Fibroblast of lung (primary cell): ENCODE data around the gene KCND3. TPM values are rescaled to one million over a fixed set of nuclear protein-coding genes. Genes with fewer than 3 reads are reported as not detected.
"Not testable (repeated sequence)": the region's sequence is repeated elsewhere in the genome, so short reads cannot be mapped to it uniquely, and the experiment has no call there.

Experiments used
- DNase-seq, 2 donors: peaks; one replicate each; pipeline versions ENCODE4 v3.0.0 to v3.0.0-alpha.2; 2010; ENCODE audit warnings: low read depth in 2 of 2
- H2AFZ ChIP-seq: 2 replicates; pipeline ENCODE4 v1.5.1; 2012; ENCODE audit warnings: low read length, control low read depth, inconsistent platforms
- H3K27ac ChIP-seq: 2 replicates; pipeline ENCODE4 v1.5.1; 2011; ENCODE audit warnings: low read length, control low read depth; ENCODE audit not compliant: insufficient read depth
- H3K27me3 ChIP-seq: 2 replicates; pipeline ENCODE4 v1.5.1; 2011; ENCODE audit warnings: mild to moderate bottlenecking, low read length; ENCODE audit not compliant: control insufficient read depth, insufficient read depth
- H3K36me3 ChIP-seq: 2 replicates; pipeline ENCODE4 v1.5.1; 2011; ENCODE audit warnings: low read length; ENCODE audit not compliant: control insufficient read depth, insufficient read depth
- H3K4me1 ChIP-seq: 2 replicates; pipeline ENCODE4 v1.5.1; 2011; ENCODE audit warnings: low read length; ENCODE audit not compliant: control insufficient read depth, insufficient read depth; ENCODE audit errors: extremely low read depth
- H3K4me2 ChIP-seq: 2 replicates; pipeline ENCODE4 v1.5.1; 2011; ENCODE audit warnings: low read length, control low read depth; ENCODE audit not compliant: insufficient read depth; ENCODE audit errors: extremely low read depth
- H3K4me3 ChIP-seq, 4 experiments: fragments of 200-600 bp in 1 of 4; sonication (generic) in 1 of 4; replicated peaks in 1 of 4; 2 replicates each; pipeline ENCODE4 v1.5.1; 2011 to 2016; ENCODE audit warnings: low read length in 4 of 4, low read depth in 3 of 4, mild to moderate bottlenecking in 3 of 4, control low read depth in 2 of 4, inconsistent platforms in 1 of 4, mixed read lengths in 1 of 4; ENCODE audit not compliant: insufficient read depth in 1 of 4; ENCODE audit errors: control extremely low read depth in 1 of 4
- H3K79me2 ChIP-seq: 2 replicates; pipeline ENCODE4 v1.5.1; 2012; ENCODE audit warnings: mild to moderate bottlenecking, low read length, inconsistent platforms; ENCODE audit not compliant: control insufficient read depth, insufficient read depth
- H3K9ac ChIP-seq: 2 replicates; pipeline ENCODE4 v1.5.1; 2011; ENCODE audit warnings: mild to moderate bottlenecking, low read length, control low read depth; ENCODE audit not compliant: insufficient read depth
- H3K9me3 ChIP-seq: 2 replicates; pipeline ENCODE4 v1.5.1; 2012; ENCODE audit warnings: low read depth, low read length; ENCODE audit not compliant: control insufficient read depth, insufficient read depth
- H4K20me1 ChIP-seq: 2 replicates; pipeline ENCODE4 v1.5.1; 2011; ENCODE audit warnings: low read length; ENCODE audit not compliant: control insufficient read depth, insufficient read depth; ENCODE audit errors: extremely low read depth
- CTCF ChIP-seq, 2 donors: IDR thresholded peaks in 1 of 2; conservative IDR thresholded peaks in 1 of 2; 1 replicate in 1 of 2; 2 replicates in 1 of 2; pipeline ENCODE4 v1.5.1; 2011 to 2012; ENCODE audit warnings: low read length in 2 of 2, control low read depth in 1 of 2, inconsistent platforms in 1 of 2, low read depth in 1 of 2, mild to moderate bottlenecking in 1 of 2
- EZH2 ChIP-seq: IDR thresholded peaks from 2 replicates; pipeline ENCODE4 v1.5.1; 2012; ENCODE audit warnings: low read length, control low read depth, mild to moderate bottlenecking; ENCODE audit errors: missing control alignments
- polyA plus RNA-seq, 2 donors: library from polyadenylated mRNA; depleted of rRNA in 1 of 2; stranded (reverse) in 1 of 2; unstranded in 1 of 2; fragments of >200 nt; gene quantifications; 2 replicates each; pipeline ENCODE4 v1.2.1, GENCODE V29; 2011 to 2012; ENCODE audit warnings: missing spikeins in 1 of 2
- total RNA-seq: library from RNA; depleted of rRNA; stranded (reverse); fragments of >200 nt; gene quantifications from 2 replicates; pipeline ENCODE4 v1.2.1, GENCODE V29; 2014

KCND3 gene
- total and polyA plus RNA-seq, 2 donors (not counting 1 experiment from before 2014, with no cell fraction given), result 0.66 to 9.3 TPM

DNA sequence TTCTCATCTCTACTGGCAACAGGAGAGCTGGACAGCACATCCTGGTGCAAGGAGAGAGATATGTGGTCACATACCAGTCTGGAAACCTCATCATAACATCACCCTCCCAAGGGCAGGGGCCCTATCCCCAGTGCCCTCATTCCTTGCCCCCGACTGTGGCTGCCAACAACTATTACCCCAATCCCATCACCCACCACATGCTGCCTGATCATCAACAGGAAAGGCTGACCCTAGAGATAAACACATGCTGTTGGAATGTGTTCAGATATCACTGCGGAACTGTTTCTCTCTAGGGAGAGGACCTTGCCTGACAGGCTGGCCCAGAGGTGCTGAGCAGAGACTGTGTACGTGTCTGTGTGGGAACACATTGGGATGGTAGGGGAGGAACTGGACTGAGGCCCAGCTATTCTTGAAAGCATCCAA is 245.8 kb downstream of the KCND3 start:
- H3K4me3 ChIP-seq, result no peak overlapping the region
- peaks cover 1% of the 10 kb centered on the region for H3K79me2 ChIP-seq
- peaks cover 11% of the 10 kb centered on the region for H3K4me1 ChIP-seq
- H2AFZ ChIP-seq, result no peak overlapping the region
- H3K4me2 ChIP-seq, result peak overlapping the region; percentile 39
- H3K27me3 ChIP-seq, result no peaks in the 10 kb centered on the region
- peak overlapping the region; percentile 60 for H3K9ac ChIP-seq
- no peaks in the 10 kb centered on the region for H3K9me3 ChIP-seq
- peak; percentile 35 to 36 for DNase-seq
- TF ChIP-seq CTCF (conservative IDR thresholded peaks at IDR 0.05 in 1 of 2, IDR thresholded peaks at IDR 0.05 in 1 of 2; ENCODE audit: low read depth in 1 of 2, low read length in 2 of 2) (no peak), EZH2 (no peak)
- no peaks in the 10 kb centered on the region for H4K20me1 ChIP-seq
- no peaks in the 10 kb centered on the region for H3K36me3 ChIP-seq
- H3K27ac ChIP-seq, result peak overlapping the region; percentile 89

GRCh38 chr1:111742938-111743549 is 246.4 kb downstream of the KCND3 start:
- TF ChIP-seq EZH2 (no peak), CTCF (conservative IDR thresholded peaks at IDR 0.05 in 1 of 2, IDR thresholded peaks at IDR 0.05 in 1 of 2; ENCODE audit: low read depth in 1 of 2, low read length in 2 of 2) (no peak)
- H3K9me3 ChIP-seq, result no peaks in the 10 kb centered on the region
- H3K27me3 ChIP-seq, result no peaks in the 10 kb centered on the region
- H3K36me3 ChIP-seq, result no peaks in the 10 kb centered on the region
- peak overlapping the region; percentile 39 for H3K4me2 ChIP-seq
- peak overlapping the region; percentile 89 for H3K27ac ChIP-seq
- no peaks in the 10 kb centered on the region for H4K20me1 ChIP-seq
- peaks cover 12% of the 10 kb centered on the region for H3K4me1 ChIP-seq
- peak in 1 of 2 donors; percentile 29 for DNase-seq
- H3K9ac ChIP-seq, result peak overlapping the region; percentile 60
- peaks cover 5% of the 10 kb centered on the region for H3K79me2 ChIP-seq
- H3K4me3 ChIP-seq, result no peak overlapping the region
- no peak overlapping the region for H2AFZ ChIP-seq

GRCh38 chr1:111742292-111742691 is 247.2 kb downstream of the KCND3 start:
- not testable (repeated sequence) for H3K36me3 ChIP-seq, H3K4me2 ChIP-seq, H4K20me1 ChIP-seq, H2AFZ ChIP-seq, DNase-seq, H3K9me3 ChIP-seq, H3K9ac ChIP-seq, H3K27me3 ChIP-seq, H3K4me3 ChIP-seq
- peaks cover 13% of the 10 kb centered on the region for H3K4me1 ChIP-seq
- H3K27ac ChIP-seq, result peak overlapping the region; percentile 89
- peaks cover 13% of the 10 kb centered on the region for H3K79me2 ChIP-seq
